Measurements from ENCODE around the gene EYA2.

GRCh38 chr20:46872328-46873211 lies 22.1 kb upstream of the EYA2 start:
- TF ChIP-seq CTCF (IDR thresholded peaks at IDR 0.05) (no peak), POLR2A (IDR thresholded peaks at IDR 0.05) (no peak)
